HEK293T (cell line): ENCODE results near the gene PPA1.
A peak's percentile ranks its signal among the peaks of the same experiment; 100 is the strongest.

Experiments used
- CTCF ChIA-PET: fragments of 350-600 bp; formaldehyde crosslinking; extraction: SDS; loops from one replicate; lab custom pipeline; 2021; ENCODE audit warnings: antibody characterized with exemption, inconsistent platforms; lab: Yijun Ruan, JAX
- POLR2A ChIA-PET: fragments of 350-600 bp; formaldehyde crosslinking; extraction: SDS; loops from one replicate; lab custom pipeline; 2020; ENCODE audit warnings: antibody characterized with exemption, inconsistent platforms; lab: Yijun Ruan, JAX
- DNase-seq: peaks from one replicate; pipeline ENCODE4 v3.0.0; 2012; ENCODE audit warnings: mixed read lengths; ENCODE audit errors: extremely low spot score
- ARNT ChIP-seq: fragments of 450-650 bp; IDR thresholded peaks from 2 replicates; pipeline ENCODE4 v1.6.1; 2017; ENCODE audit warnings: mild to moderate bottlenecking
- BHLHE40 ChIP-seq: fragments of 450-650 bp; IDR thresholded peaks from 2 replicates; pipeline ENCODE4 v1.6.1; 2016; ENCODE audit warnings: mild to moderate bottlenecking, moderate library complexity, borderline replicate concordance
- CTBP1 ChIP-seq: fragments of 450-650 bp; IDR thresholded peaks from 2 replicates; pipeline ENCODE4 v1.6.1; 2016; ENCODE audit warnings: borderline replicate concordance
- ELF4 ChIP-seq: fragments of 450-650 bp; IDR thresholded peaks from 2 replicates; pipeline ENCODE4 v1.6.1; 2017; ENCODE audit warnings: antibody characterized with exemption
- FOXA1 ChIP-seq: fragments of 450-650 bp; IDR thresholded peaks from 2 replicates; pipeline ENCODE4 v1.6.1; 2016; ENCODE audit warnings: mild to moderate bottlenecking
- FOXK2 ChIP-seq: fragments of 450-650 bp; IDR thresholded peaks from 2 replicates; pipeline ENCODE4 v1.6.1; 2016; ENCODE audit warnings: mild to moderate bottlenecking
- FOXM1 ChIP-seq: fragments of 450-650 bp; IDR thresholded peaks from 2 replicates; pipeline ENCODE4 v1.6.1; 2017; ENCODE audit warnings: mild to moderate bottlenecking, borderline replicate concordance
- HDGF ChIP-seq: fragments of 450-650 bp; IDR thresholded peaks from 2 replicates; pipeline ENCODE4 v1.6.1; 2017; ENCODE audit warnings: antibody characterized with exemption, borderline replicate concordance
- L3MBTL2 ChIP-seq: fragments of 450-650 bp; conservative IDR thresholded peaks from 2 replicates; pipeline ENCODE4 v1.6.1; 2016; ENCODE audit warnings: mild to moderate bottlenecking
- LEF1 ChIP-seq: fragments of 450-650 bp; IDR thresholded peaks from 2 replicates; pipeline ENCODE4 v1.6.1; 2017; ENCODE audit warnings: mild to moderate bottlenecking, borderline replicate concordance
- NFRKB ChIP-seq: fragments of 450-650 bp; IDR thresholded peaks from 2 replicates; pipeline ENCODE4 v1.6.1; 2016; ENCODE audit warnings: mild to moderate bottlenecking, moderate library complexity
- SP1 ChIP-seq: fragments of 450-650 bp; IDR thresholded peaks from 2 replicates; pipeline ENCODE4 v1.6.1; 2017
- SUZ12 ChIP-seq: fragments of 450-650 bp; IDR thresholded peaks from 2 replicates; pipeline ENCODE4 v1.6.1; 2016; ENCODE audit warnings: mild to moderate bottlenecking
- TARDBP ChIP-seq: fragments of 450-650 bp; IDR thresholded peaks from 2 replicates; pipeline ENCODE4 v1.6.1; 2016
- ZNF384 ChIP-seq: fragments of 450-650 bp; IDR thresholded peaks from 2 replicates; pipeline ENCODE4 v1.6.1; 2016
- TF ChIP-seq, protein P1 (sequence below): fragments of 450-650 bp; IDR thresholded peaks from 2 replicates; pipeline ENCODE4 v1.6.1; 2016

The PPA1 gene

DNA sequence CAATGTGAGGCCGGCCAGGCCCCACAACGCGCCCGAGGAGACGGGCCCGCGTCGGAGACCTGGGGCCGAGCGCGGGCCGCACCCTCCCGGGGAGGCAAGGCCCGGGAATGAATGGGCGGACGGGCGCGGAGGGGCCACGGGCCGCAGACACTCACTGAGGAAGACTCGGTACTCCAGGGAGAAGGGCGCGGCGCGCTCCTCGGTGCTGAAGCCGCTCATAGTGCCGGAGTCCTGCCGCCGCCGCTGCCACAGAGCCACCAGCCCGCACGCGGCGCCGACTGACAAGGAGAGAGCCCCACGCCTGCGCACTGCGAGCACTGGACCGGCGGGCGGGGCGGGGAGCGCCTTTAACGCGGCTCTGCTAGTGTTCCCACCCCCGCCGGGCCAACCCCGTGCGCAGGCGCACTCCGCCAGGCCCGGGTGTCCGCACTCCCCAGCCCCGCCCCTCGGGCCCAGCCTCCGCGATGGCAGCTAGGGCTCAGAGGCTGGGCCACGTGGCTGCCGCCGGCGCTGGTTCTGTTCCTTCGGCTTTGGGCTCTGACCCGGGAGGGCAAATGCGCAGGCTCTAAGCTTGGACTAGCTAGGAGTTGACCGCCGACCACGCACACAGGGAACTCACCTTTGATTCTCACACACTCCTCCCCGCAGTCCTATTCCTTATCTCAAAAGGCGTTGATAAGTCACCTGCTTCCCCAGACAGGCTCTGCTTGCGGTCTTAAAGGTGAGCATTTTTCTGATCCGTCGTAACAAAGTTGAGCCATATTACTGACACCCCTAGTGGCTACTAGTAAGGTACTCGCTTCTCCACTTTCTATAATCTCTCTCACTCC lies at the start of gene PPA1:
Gene PPA1, minus strand, starts transcription at position 321 of the 830 bp plus-strand sequence. Its CDS starts 102 bp downstream, at position 219.
- peak; percentile 100 for DNase-seq
- peak; percentile 94 for TF ChIP-seq L3MBTL2
- TF ChIP-seq, protein P1, sequence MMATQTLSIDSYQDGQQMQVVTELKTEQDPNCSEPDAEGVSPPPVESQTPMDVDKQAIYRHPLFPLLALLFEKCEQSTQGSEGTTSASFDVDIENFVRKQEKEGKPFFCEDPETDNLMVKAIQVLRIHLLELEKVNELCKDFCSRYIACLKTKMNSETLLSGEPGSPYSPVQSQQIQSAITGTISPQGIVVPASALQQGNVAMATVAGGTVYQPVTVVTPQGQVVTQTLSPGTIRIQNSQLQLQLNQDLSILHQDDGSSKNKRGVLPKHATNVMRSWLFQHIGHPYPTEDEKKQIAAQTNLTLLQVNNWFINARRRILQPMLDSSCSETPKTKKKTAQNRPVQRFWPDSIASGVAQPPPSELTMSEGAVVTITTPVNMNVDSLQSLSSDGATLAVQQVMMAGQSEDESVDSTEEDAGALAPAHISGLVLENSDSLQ, result no peak
- no peak for TF ChIP-seq SUZ12
- ChIA-PET CTCF (interaction anchor here (1.2 to 2.7 kb wide), 3 partner anchors 10 to 113 kb away, joined by 3 to 13 read pairs (median 4); no protein-coding TSS in a partner anchor), POLR2A (interaction anchor here (0.6 to 2.9 kb wide), 12 partner anchors 10 to 171 kb away, joined by 3 to 24 read pairs (median 4); partner anchors contain the start of genes EIF4EBP2 and TYSND1)

DNA sequence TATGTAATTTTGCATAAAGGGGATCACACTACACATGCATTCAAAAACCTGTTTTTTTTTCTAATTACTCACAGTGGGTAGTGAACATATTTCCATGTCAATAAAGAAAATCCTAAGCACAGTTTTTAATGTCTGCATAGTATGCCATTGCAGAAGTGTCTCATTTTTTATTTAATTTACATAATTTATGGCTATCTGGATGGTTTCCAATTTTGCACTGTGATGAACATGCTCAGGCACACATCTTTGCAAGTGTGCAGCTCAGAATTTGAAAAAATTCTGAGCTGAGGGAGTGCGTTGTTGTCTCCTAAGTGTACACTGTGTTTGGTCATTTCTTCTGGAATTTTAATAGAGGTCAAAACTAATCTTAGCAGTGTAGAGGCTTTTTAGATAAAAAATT lies 48.4 kb upstream of the PPA1 start:
- ChIA-PET POLR2A (no interaction called here), CTCF (interaction anchor here (0.9 to 1.8 kb wide), 5 partner anchors 9 to 83 kb away, joined by 3 to 9 read pairs (median 5); no protein-coding TSS in a partner anchor)
- no peak for DNase-seq
- TF ChIP-seq, protein P1, result no peak
- TF ChIP-seq ELF4 (no peak), SUZ12 (no peak), NFRKB (no peak)

DNA sequence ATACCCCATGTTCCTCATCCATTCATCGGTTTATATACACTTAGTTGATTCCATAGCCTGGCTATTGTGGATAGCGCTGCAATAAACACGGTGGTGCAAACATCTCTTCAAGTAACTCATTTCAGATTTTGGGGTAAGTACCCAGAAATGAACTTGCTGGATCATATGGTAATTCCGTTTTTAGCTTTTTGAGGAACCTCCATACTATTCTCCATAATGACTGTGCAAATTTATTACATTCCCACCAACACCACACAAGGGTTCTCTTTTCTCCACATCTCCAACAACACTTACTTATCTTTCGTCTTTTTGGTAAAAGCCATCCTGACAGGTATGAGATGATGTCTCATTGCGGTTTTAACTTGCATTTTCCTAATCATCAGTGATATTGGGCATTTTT lies 46.9 kb upstream of the PPA1 start:
- TF ChIP-seq ELF4 (no peak), SP1 (no peak), ZNF384 (no peak)
- ChIA-PET POLR2A (no interaction called here), CTCF (interaction anchor here (0.9 kb wide), 1 partner anchor 58 kb away, joined by 3 read pairs; no protein-coding TSS in a partner anchor)
- DNase-seq, result no peak

DNA sequence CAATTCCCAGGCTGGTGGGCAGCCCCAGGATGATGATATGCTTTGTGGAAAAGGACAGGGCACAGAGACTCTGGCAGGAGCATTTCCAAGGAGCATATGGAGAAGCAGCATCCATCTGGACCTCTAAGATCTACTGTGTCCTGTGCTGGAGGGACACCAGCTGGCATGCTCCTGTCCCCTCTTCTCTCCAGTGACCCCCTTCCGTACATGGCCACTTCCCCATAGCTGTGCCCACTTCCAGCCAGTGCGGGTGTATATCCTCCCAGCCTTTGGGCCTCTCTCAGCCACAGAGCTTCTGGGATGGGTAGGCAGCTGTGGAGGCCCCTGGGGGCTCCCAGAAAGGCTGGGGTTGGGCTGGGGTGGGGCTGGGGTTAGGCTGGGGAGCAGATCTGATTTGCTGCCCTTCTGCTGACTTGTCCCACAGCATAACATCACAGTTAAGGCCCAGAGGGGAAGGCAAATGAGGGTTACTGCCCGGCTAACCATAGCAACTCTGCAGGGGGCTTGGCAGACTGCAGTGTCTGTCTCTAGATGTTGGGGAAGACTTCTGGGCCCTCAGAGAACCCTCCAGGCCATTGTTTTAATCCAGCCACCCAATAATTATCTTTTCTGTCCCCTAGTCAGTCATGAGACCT lies 44.3 kb upstream of the PPA1 start:
- POLR2A ChIA-PET, result no interaction called here
- DNase-seq, result no peak
- CTCF ChIA-PET, result no interaction called here
- TF ChIP-seq NFRKB, result no peak
- no peak for TF ChIP-seq TARDBP
- TF ChIP-seq ZNF384, result no peak
- no peak for TF ChIP-seq CTBP1
- no peak for TF ChIP-seq FOXA1
- no peak for TF ChIP-seq ELF4
- no peak for TF ChIP-seq FOXM1
- TF ChIP-seq SUZ12, result no peak
- no peak for TF ChIP-seq BHLHE40
- no peak for TF ChIP-seq HDGF
- TF ChIP-seq LEF1, result no peak
- TF ChIP-seq FOXK2, result no peak
- no peak for TF ChIP-seq ARNT

DNA sequence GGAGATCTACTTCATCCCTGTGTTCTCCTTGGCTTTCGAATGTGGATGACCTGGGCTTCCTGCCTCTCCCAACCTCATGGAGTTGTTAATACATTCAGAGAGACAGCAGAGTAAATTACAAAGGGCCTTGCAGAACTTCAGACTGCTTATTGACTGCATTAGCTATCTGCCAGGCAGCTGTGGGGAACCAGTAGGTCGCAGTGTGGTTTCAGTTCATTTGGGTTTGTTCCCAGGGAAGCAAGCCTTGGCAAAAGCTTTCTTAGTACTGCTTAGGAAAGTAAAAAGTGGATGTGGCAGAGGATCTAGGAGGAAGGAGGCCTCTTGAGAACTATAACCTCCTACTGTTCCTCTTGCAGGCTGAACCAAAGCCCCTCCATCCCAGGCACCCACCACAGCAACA lies 41.4 kb upstream of the PPA1 start:
- TF ChIP-seq SP1 (no peak), FOXK2 (no peak), HDGF (no peak), TARDBP (no peak), NFRKB (no peak), ZNF384 (no peak), LEF1 (no peak)
- TF ChIP-seq, protein P1, result no peak
- POLR2A ChIA-PET, result no interaction called here
- DNase-seq, result no peak
- CTCF ChIA-PET, result no interaction called here

DNA sequence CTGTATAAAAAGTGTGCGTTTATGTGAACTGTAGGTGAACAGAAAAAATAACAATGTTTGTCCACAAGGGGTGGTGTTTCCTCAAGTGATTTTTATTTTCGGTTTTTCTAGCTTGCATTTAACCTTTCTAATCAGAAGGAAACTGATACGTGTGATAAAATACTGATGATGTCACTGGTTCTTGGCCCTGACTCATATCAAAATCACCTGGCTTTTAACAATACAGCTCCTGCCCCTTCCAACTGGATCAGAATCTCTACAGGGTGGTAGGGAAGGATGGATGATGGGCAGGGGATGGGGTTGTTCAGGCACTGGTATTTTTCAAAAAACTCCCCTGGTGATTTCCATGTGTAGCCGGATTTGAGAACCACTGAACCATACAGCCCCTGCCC lies 39.7 kb upstream of the PPA1 start:
- TF ChIP-seq ELF4, result no peak
- no peak for TF ChIP-seq ARNT
- no peak for TF ChIP-seq NFRKB
- TF ChIP-seq BHLHE40, result no peak
- TF ChIP-seq TARDBP, result no peak
- no peak for TF ChIP-seq HDGF
- TF ChIP-seq L3MBTL2, result no peak
- no peak for TF ChIP-seq SP1
- no peak for TF ChIP-seq FOXM1
- TF ChIP-seq CTBP1, result no peak
- TF ChIP-seq SUZ12, result no peak
- DNase-seq, result peak; percentile 22
- ChIA-PET CTCF (interaction anchor here (0.9 to 1.6 kb wide), 5 partner anchors 8 to 50 kb away, joined by 3 to 9 read pairs (median 4); no protein-coding TSS in a partner anchor), POLR2A (interaction anchor here (0.6 kb wide), 1 partner anchor 104 kb away, joined by 3 read pairs; no protein-coding TSS in a partner anchor)
